ENCODE data around the gene MIEF2.
"Not testable (repeated sequence)": the region's sequence is repeated elsewhere in the genome, so short reads cannot be mapped to it uniquely, and the experiment has no call there.

GRCh38 chr17:18216906-18217305 lies 43.6 kb upstream of the MIEF2 start:
- TF ChIP-seq RBBP5 (conservative IDR thresholded peaks at IDR 0.05); NFXL1 (IDR thresholded peaks at IDR 0.05; ENCODE audit: borderline replicate concordance); ELK1 (IDR thresholded peaks at IDR 0.05; ENCODE audit: low read depth, low read length); CEBPB (IDR thresholded peaks at IDR 0.05; ENCODE audit: borderline replicate concordance in 1 of 2, low read depth in 2 of 2, low read length in 2 of 2); CTCF (IDR thresholded peaks at IDR 0.05 in 2 of 3, conservative IDR thresholded peaks at IDR 0.05 in 1 of 3; ENCODE audit: control insufficient read depth in 2 of 3, extremely low read depth in 1 of 3, insufficient read depth in 1 of 3, low read depth in 3 of 3, low read length in 3 of 3); ZNF592 (IDR thresholded peaks at IDR 0.05); KDM1A (IDR thresholded peaks at IDR 0.05; ENCODE audit: borderline replicate concordance); RCOR1 (conservative IDR thresholded peaks at IDR 0.05; ENCODE audit: low read depth, low read length); NR2C2 (IDR thresholded peaks at IDR 0.05; ENCODE audit: borderline replicate concordance, control insufficient read depth, insufficient read length, low read depth); EZH2 (IDR thresholded peaks at IDR 0.05; ENCODE audit: borderline replicate concordance, control insufficient read depth, low read depth, low read length); NFYA (IDR thresholded peaks at IDR 0.05; ENCODE audit: borderline replicate concordance, low read depth, low read length): not testable (repeated sequence)

Data from GM12878 (cell line).